Common myeloid progenitor, CD34-positive (primary cell): ENCODE results near the gene KCNMA1.
"Not testable (repeated sequence)": the region's sequence is repeated elsewhere in the genome, so short reads cannot be mapped to it uniquely, and the experiment has no call there.

ENCODE experiments used
- CTCF ChIA-PET: fragments of 350-600 bp; sonication (Branson Sonifier 250); formaldehyde crosslinking; loops from one replicate; lab custom pipeline; 2021; ENCODE audit warnings: antibody characterized with exemption; lab: Charles Lee
- POLR2A ChIA-PET: fragments of 350-600 bp; sonication (Branson Sonifier 250); formaldehyde crosslinking; loops from one replicate; lab custom pipeline; 2021; ENCODE audit warnings: antibody characterized with exemption; lab: Charles Lee
- DNase-seq, 3 donors: peaks; one replicate each; pipeline versions ENCODE4 v3.0.0 to v3.0.0-alpha.2; 2013
- H3K27ac ChIP-seq, 2 experiments: 1 replicate in 1 of 2; 2 replicates in 1 of 2; pipeline ENCODE4 v1.7.0; 2013; ENCODE audit warnings: inconsistent platforms in 2 of 2, low read length in 2 of 2, mild to moderate bottlenecking in 2 of 2, low read depth in 1 of 2, moderate library complexity in 1 of 2; ENCODE audit not compliant: severe bottlenecking in 2 of 2, insufficient read depth in 1 of 2, poor library complexity in 1 of 2
- H3K27me3 ChIP-seq, 5 experiments: replicated peaks in 2 of 5; 1 replicate in 3 of 5; 2 replicates in 2 of 5; pipeline versions ENCODE4 v1.6.1 to v1.7.0; 2013; ENCODE audit warnings: low read length in 4 of 5, mild to moderate bottlenecking in 2 of 5, moderate library complexity in 2 of 5, inconsistent platforms in 1 of 5; ENCODE audit not compliant: insufficient read depth in 5 of 5, control insufficient read depth in 4 of 5
- H3K36me3 ChIP-seq, 4 experiments: 1 replicate in 2 of 4; 2 replicates in 2 of 4; pipeline versions ENCODE4 v1.6.1 to v1.7.0; 2013; ENCODE audit warnings: low read length in 3 of 4, control low read depth in 1 of 4, mild to moderate bottlenecking in 1 of 4; ENCODE audit not compliant: control insufficient read depth in 4 of 4, insufficient read depth in 4 of 4
- H3K4me1 ChIP-seq, 4 experiments: 1 replicate in 3 of 4; 2 replicates in 1 of 4; pipeline versions ENCODE4 v1.6.1 to v1.7.1; 2013; ENCODE audit warnings: low read length in 3 of 4, mild to moderate bottlenecking in 3 of 4, control low read depth in 1 of 4, inconsistent platforms in 1 of 4, moderate library complexity in 1 of 4; ENCODE audit not compliant: control insufficient read depth in 4 of 4, insufficient read depth in 4 of 4; ENCODE audit errors: control extremely low read depth in 1 of 4
- H3K4me3 ChIP-seq, 7 experiments: 1 replicate in 4 of 7; 2 replicates in 3 of 7; pipeline versions ENCODE4 v1.5.1 to v1.7.0; 2013; ENCODE audit warnings: mild to moderate bottlenecking in 7 of 7, low read length in 6 of 7, moderate library complexity in 6 of 7, inconsistent platforms in 2 of 7, low read depth in 2 of 7, control low read depth in 1 of 7; ENCODE audit not compliant: insufficient read depth in 4 of 7, control insufficient read depth in 1 of 7; ENCODE audit errors: extremely low read depth in 1 of 7
- H3K9me3 ChIP-seq, 5 experiments: 1 replicate in 4 of 5; 2 replicates in 1 of 5; pipeline versions ENCODE4 v1.6.1 to v1.7.1; 2013; ENCODE audit warnings: low read length in 4 of 5, mild to moderate bottlenecking in 2 of 5, inconsistent platforms in 1 of 5, low read depth in 1 of 5, moderate library complexity in 1 of 5; ENCODE audit not compliant: control insufficient read depth in 4 of 5, insufficient read depth in 2 of 5; ENCODE audit errors: control extremely low read depth in 1 of 5
- WGBS: methylation state at CpG from one replicate; pipeline ENCODE4 v1.1.5; 2013; ENCODE audit not compliant: insufficient coverage; 5-methylcytosine and 5-hydroxymethylcytosine counted together

KCNMA1 gene

DNA sequence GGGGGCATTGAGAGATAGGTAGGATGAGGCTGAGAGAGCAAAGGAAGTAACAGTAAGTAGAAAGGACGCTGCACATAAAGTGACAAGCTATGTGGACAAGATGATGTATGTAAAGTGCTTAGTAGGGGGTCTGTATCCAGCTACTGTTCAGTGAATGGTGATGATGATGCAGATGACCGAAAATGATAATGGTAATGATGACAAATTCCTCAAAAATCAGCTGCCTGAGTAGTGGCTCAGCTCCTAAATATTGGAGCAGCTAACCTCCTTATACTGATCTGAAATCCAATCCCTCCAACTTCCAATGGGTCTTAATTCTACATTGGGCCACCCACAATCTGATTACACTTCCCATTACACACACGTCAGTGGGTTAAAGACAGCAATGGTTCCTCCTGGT is 27.1 kb upstream of the KCNMA1 start:
- ChIA-PET POLR2A (no interaction called here), CTCF (no interaction called here)
- Histone ChIP-seq H3K4me3 (no peak overlapping the region), H3K36me3 (no peaks in the 10 kb centered on the region), H3K4me1 (no peaks in the 10 kb centered on the region), H3K27me3 (peaks cover 7 to 19% (median 11%) of the 10 kb centered on the region in 5 experiments), H3K9me3 (peaks cover 0 to 3% (median 0%) of the 10 kb centered on the region in 5 experiments), H3K27ac (no peak overlapping the region)
- no peak for DNase-seq
- 77% methylated on average over 3 of the region's 3 CpGs for WGBS

DNA sequence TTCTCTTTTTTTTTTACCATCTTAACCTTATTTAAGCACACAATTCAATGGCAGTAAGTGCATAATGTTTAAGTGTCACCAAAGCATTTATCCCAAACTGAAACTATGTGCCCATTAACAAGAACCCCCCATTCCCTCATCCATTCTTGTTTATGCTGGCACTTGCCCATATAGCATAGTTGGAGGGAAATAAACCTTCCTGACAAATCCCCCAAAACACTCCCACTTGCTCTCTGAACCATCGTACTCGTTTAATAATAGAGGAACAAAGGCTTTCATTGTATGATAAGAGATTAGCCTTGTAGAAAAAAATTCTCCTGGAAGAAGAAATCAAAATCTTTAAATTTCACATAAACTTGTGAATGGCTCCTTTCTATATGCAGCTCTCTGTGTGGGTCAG is 26.4 kb upstream of the KCNMA1 start:
- no peak overlapping the region for H3K4me3 ChIP-seq
- no CpG with 5 or more reads among the region's 2 CpGs for WGBS
- peaks cover 0 to 7% (median 1%) of the 10 kb centered on the region in 5 experiments for H3K9me3 ChIP-seq
- H3K36me3 ChIP-seq: no peaks in the 10 kb centered on the region
- POLR2A ChIA-PET: no interaction called here
- H3K27me3 ChIP-seq: peaks cover 7 to 19% (median 11%) of the 10 kb centered on the region in 5 experiments
- no peak for DNase-seq
- CTCF ChIA-PET: no interaction called here
- H3K27ac ChIP-seq: no peak overlapping the region
- no peaks in the 10 kb centered on the region for H3K4me1 ChIP-seq

DNA sequence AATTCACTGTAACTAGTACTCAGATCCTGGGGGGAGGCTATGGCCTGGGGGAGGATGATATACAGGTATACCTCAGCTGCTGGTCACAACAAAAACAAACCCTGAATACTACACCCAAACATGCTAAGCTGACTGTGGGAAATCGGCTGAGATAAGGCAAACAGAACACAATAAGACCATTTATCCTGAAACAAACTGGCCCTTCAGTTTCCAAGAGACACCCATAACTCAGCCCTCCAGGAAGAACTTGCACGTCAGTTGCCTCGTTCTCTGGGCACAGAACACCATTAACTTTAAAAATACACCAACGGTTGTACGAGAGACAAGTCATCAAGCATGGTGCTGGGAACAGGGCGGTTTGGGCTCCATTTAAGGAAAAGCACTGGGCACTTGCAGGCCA is 24.1 kb upstream of the KCNMA1 start:
- no peaks in the 10 kb centered on the region for H3K4me1 ChIP-seq
- DNase-seq: no peak
- peaks cover 2 to 14% (median 2%) of the 10 kb centered on the region in 5 experiments for H3K9me3 ChIP-seq
- H3K27me3 ChIP-seq: peaks cover 7 to 19% (median 7%) of the 10 kb centered on the region in 5 experiments
- POLR2A ChIA-PET: no interaction called here
- no peak overlapping the region for H3K27ac ChIP-seq
- 59% methylated on average over 5 of the region's 6 CpGs for WGBS
- H3K36me3 ChIP-seq: no peaks in the 10 kb centered on the region
- CTCF ChIA-PET: no interaction called here
- no peak overlapping the region for H3K4me3 ChIP-seq

DNA sequence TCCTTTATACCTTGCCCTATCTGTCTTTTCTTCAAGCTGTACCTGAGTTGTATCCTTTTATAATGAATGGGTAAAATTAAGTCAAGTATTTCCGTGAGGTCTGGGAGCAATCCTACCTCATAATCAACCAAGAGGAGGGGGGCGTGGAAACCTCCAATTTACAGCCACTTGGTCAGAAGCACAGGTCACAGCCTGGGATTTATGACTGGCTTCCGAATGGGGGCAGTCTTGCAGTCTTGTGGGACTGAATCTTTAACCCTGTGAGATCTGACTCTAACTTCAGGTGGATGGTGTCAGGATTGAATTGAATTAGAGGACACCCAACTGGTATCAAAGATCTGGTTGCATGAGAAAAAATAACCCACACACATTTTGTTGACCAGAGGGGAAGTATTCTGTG is 23.5 kb upstream of the KCNMA1 start:
- DNase-seq: no peak
- no peak overlapping the region for H3K4me3 ChIP-seq
- no peak overlapping the region for H3K27ac ChIP-seq
- 10% methylated on average over 1 of the region's 3 CpGs for WGBS
- H3K27me3 ChIP-seq: peaks cover 7 to 21% (median 7%) of the 10 kb centered on the region in 5 experiments
- no peaks in the 10 kb centered on the region for H3K36me3 ChIP-seq
- CTCF ChIA-PET: no interaction called here
- POLR2A ChIA-PET: no interaction called here
- H3K9me3 ChIP-seq: peaks cover 2 to 14% (median 2%) of the 10 kb centered on the region in 5 experiments
- H3K4me1 ChIP-seq: no peaks in the 10 kb centered on the region

DNA sequence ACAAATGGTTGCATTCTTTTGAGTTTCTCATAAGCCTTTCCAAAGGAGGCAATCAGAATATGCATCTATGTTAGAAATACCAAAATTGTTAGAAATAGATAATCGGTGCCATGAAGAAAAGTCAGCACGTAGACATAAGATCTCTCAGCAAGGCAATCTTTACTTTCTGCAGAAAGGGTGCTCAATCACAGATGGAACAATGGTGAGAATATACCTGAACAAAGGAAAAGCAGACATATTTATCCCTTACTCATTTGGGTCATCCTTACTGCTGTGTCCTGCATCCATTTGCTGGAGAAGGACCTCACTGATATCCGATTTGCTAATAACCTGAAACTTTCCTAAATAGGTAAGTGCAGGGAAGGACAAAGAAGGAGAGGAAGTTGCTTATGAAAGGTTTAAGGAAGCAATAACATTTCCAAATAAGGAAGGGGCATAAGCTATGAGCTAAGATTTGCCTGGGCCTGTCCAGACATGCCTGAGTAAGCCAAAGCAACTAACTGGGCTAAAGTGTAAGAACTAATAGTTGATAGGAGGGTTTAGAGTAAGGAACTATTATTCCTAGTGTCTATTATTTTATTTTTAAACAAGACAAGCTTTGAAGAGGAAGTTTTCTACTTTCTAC is 21.6 kb upstream of the KCNMA1 start:
- POLR2A ChIA-PET, H3K36me3 ChIP-seq, H3K4me3 ChIP-seq, H3K27ac ChIP-seq, H3K4me1 ChIP-seq, DNase-seq: not testable (repeated sequence)
- CTCF ChIA-PET: interaction anchor here (1.1 to 1.3 kb wide), 4 partner anchors 13 to 52 kb away, joined by 3 read pairs; no protein-coding TSS in a partner anchor
- peaks cover 2 to 14% (median 2%) of the 10 kb centered on the region in 5 experiments for H3K9me3 ChIP-seq
- 100% methylated on average over 2 of the region's 3 CpGs for WGBS
- peaks cover 3 to 17% (median 5%) of the 10 kb centered on the region in 5 experiments for H3K27me3 ChIP-seq

DNA sequence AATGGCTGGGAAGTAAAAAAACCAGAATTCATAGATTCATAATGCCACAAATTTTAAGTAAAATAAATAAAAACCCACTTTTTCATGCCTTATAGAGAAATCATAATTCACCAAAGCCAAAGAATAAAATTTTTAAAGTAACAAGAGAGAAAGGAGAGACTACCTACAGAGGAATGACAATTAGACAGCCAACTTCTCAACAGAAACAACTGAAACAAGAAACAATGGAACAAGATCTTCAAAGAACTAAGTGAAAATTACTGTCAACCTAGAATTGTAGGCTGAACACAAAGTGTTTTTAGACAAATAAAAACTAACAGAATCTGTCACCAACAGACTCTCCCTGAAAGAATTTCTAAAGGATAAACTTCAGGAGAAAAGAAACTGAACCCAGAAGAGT is 15.6 kb upstream of the KCNMA1 start:
- CTCF ChIA-PET: no interaction called here
- no peak overlapping the region for H3K27ac ChIP-seq
- POLR2A ChIA-PET: no interaction called here
- H3K4me3 ChIP-seq: no peak overlapping the region
- no peaks in the 10 kb centered on the region for H3K36me3 ChIP-seq
- peaks cover 0 to 11% (median 4%) of the 10 kb centered on the region in 5 experiments for H3K9me3 ChIP-seq
- no peak for DNase-seq
- H3K27me3 ChIP-seq: peaks cover 0 to 4% (median 0%) of the 10 kb centered on the region in 5 experiments
- H3K4me1 ChIP-seq: peaks cover 0 to 2% (median 0%) of the 10 kb centered on the region in 4 experiments
